Immature natural killer cell (primary cell): ENCODE results near the gene TBC1D5. TPM values are rescaled to one million over a fixed set of nuclear protein-coding genes. Genes with fewer than 3 reads are reported as not detected.

Experiments used
- DNase-seq, 3 donors: peaks; one replicate each; pipeline ENCODE4 v3.0.0; 2022; ENCODE audit warnings: mixed read lengths in 1 of 3
- H3K27ac Mint-ChIP-seq, 6 donors: one replicate each; pipeline ENCODE4 v1.8.0; 2020; ENCODE audit warnings: mixed read lengths in 6 of 6, mild to moderate bottlenecking in 5 of 6, inconsistent platforms in 4 of 6, moderate library complexity in 3 of 6
- H3K27me3 Mint-ChIP-seq, 3 donors: one replicate each; pipeline ENCODE4 v1.8.0; 2020 to 2021; ENCODE audit warnings: low read depth in 3 of 3, mild to moderate bottlenecking in 3 of 3, mixed read lengths in 3 of 3, moderate library complexity in 3 of 3, inconsistent platforms in 1 of 3
- H3K36me3 Mint-ChIP-seq, 3 donors: one replicate each; pipeline ENCODE4 v1.8.0; 2020; ENCODE audit warnings: mixed read lengths in 3 of 3, inconsistent platforms in 2 of 3, mild to moderate bottlenecking in 2 of 3
- H3K4me1 Mint-ChIP-seq, 2 donors: one replicate each; pipeline ENCODE4 v1.8.0; 2020; ENCODE audit warnings: inconsistent platforms in 2 of 2, mild to moderate bottlenecking in 2 of 2, mixed read lengths in 2 of 2, moderate library complexity in 1 of 2
- H3K4me3 Mint-ChIP-seq, 5 donors: one replicate each; pipeline ENCODE4 v1.8.0; 2020; ENCODE audit warnings: mild to moderate bottlenecking in 5 of 5, mixed read lengths in 5 of 5, inconsistent platforms in 3 of 5, moderate library complexity in 3 of 5
- H3K9me3 Mint-ChIP-seq, 6 donors: one replicate each; pipeline ENCODE4 v1.8.0; 2020; ENCODE audit warnings: mild to moderate bottlenecking in 6 of 6, mixed read lengths in 6 of 6, inconsistent platforms in 4 of 6, moderate library complexity in 3 of 6
- polyA plus RNA-seq, 3 donors: library from polyadenylated mRNA; unstranded; fragments of 300-500 nt; fragmentation: Illumina TruSeq; gene quantifications; one replicate each; pipeline ENCODE4 v1.2.3, GENCODE V29; 2021

TBC1D5 gene
- polyA plus RNA-seq, 3 donors from 2014 or later: 20.5 to 49.2 (median 25.8) TPM

DNA sequence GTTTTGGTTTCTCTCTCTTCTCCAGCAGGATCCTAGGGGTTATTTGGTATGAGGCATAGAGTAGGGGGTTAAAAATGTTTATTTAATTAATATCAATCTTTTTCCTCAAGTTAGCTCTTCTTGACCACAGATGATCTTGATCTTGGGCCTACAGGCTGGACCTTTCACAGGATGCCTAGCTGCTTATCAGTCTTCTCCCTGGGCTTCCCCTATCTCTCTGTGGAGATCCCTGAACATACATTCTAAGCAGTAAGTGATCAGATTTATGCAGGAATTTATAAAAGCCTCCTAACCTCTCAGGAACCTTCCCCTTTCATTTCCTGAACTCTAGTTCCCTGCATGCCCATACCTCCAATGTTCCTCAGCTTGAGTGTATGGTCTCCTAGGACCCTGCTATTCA, 428.3 kb downstream of the TBC1D5 start:
- Mint-ChIP-seq H3K36me3 (peaks cover 6 to 19% (median 6%) of the 10 kb centered on the region in 3 donors), H3K27ac (no peak overlapping the region), H3K9me3 (no peaks in the 10 kb centered on the region), H3K27me3 (no peaks in the 10 kb centered on the region), H3K4me3 (no peak overlapping the region), H3K4me1 (no peaks in the 10 kb centered on the region)
- DNase-seq: no peak

DNA sequence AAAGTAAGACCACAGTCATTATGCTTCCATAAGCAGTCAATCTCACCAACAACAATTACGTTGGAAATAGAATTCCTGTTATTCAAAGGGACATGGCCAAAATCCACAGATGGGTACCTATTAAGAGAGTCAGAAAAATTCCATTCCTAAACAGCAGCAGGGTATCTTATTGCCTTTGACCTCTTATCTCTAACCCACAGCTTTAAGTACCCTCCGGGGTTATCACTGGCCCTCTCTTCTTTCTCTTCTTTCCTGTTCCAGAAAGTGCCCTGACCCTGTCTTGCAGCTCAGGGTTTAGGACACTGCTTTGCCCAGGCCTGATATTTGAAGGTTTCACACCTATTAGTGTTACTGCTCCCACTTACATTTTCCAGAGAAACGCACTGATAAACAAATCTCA, 428.7 kb downstream of the TBC1D5 start:
- Mint-ChIP-seq H3K27me3 (no peaks in the 10 kb centered on the region), H3K9me3 (no peaks in the 10 kb centered on the region), H3K36me3 (peaks cover 2 to 15% (median 5%) of the 10 kb centered on the region in 3 donors), H3K27ac (no peak overlapping the region), H3K4me1 (no peaks in the 10 kb centered on the region), H3K4me3 (no peak overlapping the region)
- DNase-seq: no peak

DNA sequence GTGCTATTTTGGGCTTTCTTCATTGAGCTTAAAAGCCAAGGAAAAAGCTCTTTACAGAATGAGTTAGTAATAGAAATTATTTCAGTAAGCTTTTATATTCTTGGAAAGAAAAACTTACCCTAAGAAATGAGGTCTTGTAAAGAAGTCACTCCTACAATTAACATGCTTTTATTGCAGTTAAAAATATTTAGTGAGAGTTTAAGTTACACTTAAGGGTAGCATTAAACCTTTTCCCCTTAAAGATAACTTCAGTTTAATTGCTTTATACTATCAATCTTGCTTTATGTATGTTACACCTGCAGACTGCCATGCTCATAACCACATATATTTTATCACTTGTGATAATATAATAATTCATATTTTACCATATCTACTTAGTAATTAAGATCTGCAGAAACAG, 431.4 kb downstream of the TBC1D5 start:
- Mint-ChIP-seq H3K27ac (no peak overlapping the region), H3K4me1 (no peaks in the 10 kb centered on the region), H3K4me3 (no peak overlapping the region), H3K27me3 (no peaks in the 10 kb centered on the region), H3K9me3 (no peaks in the 10 kb centered on the region), H3K36me3 (peaks cover 0 to 6% (median 2%) of the 10 kb centered on the region in 3 donors)
- DNase-seq: no peak

DNA sequence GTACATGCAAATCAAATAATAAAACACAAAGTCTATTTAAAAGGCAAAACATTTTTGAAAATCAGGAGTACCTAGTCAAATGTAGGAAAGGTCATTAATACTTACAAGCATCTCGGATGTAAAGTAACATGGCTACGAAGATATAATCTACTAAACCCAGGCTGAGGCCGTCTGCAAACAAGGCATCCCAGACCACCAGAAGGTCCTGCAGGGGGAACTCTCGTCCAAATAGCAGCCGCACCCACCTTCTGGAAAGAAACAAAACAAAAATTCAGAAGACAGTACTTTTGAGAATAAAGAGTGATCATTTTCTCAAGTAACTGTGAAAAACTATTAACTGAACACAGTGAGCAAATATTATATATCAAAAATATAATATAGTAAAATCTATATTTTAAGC, 434.5 kb downstream of the TBC1D5 start:
- Mint-ChIP-seq H3K27me3 (no peaks in the 10 kb centered on the region), H3K36me3 (peaks cover 0 to 6% (median 2%) of the 10 kb centered on the region in 3 donors), H3K27ac (no peak overlapping the region), H3K4me1 (no peaks in the 10 kb centered on the region), H3K9me3 (no peaks in the 10 kb centered on the region), H3K4me3 (no peak overlapping the region)
- no peak for DNase-seq

DNA sequence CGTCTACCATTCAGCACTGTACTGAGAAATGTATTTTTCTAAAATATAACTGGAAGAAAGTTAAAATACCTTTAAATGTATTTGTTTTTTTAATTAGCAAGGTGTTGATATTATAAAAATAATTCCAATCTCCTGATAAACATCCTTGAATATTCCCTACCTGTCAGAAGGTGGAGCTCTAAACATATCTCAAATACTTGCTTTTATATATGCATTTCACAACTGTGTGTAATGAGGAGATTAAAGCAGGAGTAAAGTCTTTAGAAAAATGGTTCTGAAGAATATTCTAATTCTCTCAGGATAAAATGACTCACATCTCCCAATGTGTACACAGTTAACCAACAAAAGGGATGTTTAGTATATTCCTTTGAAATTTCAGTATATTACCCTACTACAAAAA, 434.9 kb downstream of the TBC1D5 start:
- DNase-seq: no peak
- no peaks in the 10 kb centered on the region for H3K27me3 Mint-ChIP-seq
- H3K4me3 Mint-ChIP-seq: no peak overlapping the region
- H3K9me3 Mint-ChIP-seq: no peaks in the 10 kb centered on the region
- H3K4me1 Mint-ChIP-seq: no peaks in the 10 kb centered on the region
- peaks cover 0 to 6% (median 2%) of the 10 kb centered on the region in 3 donors for H3K36me3 Mint-ChIP-seq
- no peak overlapping the region for H3K27ac Mint-ChIP-seq

DNA sequence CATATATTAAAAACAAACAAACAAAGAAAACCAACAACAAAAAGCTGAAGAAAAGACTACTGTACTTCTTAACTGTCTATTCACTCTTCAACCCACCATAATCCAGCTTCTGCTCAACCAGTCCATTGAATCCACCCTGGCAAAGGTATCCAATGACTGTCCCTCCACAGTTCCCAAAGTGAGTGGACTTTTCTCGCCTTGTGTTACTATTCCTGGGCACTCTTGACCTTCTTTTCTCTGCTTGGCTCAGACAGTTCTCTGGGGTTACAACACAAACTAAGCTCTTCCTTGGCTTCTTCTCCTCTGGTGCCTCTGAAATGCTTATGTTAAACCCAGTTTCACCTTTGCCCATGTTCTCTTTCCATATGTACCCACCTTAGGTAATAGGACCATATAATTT, 437.5 kb downstream of the TBC1D5 start:
- Mint-ChIP-seq H3K9me3 (no peaks in the 10 kb centered on the region), H3K36me3 (peaks cover 0 to 6% (median 2%) of the 10 kb centered on the region in 3 donors), H3K4me1 (peaks cover 8% of the 10 kb centered on the region in 2 donors), H3K4me3 (no peak overlapping the region), H3K27ac (peak overlapping the region in 1 of 6 donors; percentile 47), H3K27me3 (no peaks in the 10 kb centered on the region)
- DNase-seq: no peak

DNA sequence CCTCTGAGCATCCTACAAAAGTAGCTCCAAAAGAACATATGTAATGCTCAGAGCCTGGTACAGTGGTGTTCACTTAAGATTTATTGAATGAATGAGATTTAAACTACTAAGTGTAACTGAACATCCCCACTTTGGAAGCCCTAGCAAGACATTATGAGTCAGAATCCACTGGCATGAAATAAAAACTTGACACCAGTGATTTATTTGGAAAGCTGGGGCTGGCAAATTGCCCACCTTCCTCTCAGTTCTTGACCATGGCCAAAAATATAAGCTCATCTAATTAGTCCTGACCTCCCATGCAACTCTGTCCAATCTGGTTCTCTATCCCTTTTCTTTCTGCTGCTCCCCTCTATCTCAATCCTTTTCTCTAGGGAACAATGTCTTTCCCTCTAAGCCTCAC, 439.7 kb downstream of the TBC1D5 start:
- H3K4me1 Mint-ChIP-seq: peaks cover 9 to 18% of the 10 kb centered on the region in 2 donors
- H3K27me3 Mint-ChIP-seq: peaks cover 0 to 2% (median 0%) of the 10 kb centered on the region in 3 donors
- H3K27ac Mint-ChIP-seq: no peak overlapping the region
- DNase-seq: no peak
- H3K4me3 Mint-ChIP-seq: no peak overlapping the region
- peaks cover 2 to 10% (median 4%) of the 10 kb centered on the region in 3 donors for H3K36me3 Mint-ChIP-seq
- no peaks in the 10 kb centered on the region for H3K9me3 Mint-ChIP-seq

DNA sequence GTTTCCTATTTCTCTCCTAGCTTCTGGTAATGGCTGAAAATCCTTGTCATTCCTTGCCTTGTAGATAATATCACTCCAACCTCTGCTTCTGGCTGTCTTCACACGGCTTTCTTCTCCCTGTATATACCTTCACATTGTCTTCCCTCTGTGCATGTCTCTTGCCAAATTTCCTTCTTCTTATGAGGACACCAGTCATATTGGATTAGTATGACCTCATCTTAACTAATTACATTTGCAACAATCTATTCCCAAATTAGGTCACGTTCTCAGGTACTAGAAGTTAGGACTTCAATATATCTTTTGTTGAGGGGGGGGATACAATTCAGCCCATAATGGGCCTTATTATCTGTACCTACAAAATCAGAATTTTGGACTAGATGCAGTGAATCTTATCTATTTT, 440.3 kb downstream of the TBC1D5 start:
- Mint-ChIP-seq H3K4me1 (peaks cover 9 to 18% of the 10 kb centered on the region in 2 donors), H3K36me3 (peaks cover 0 to 10% (median 4%) of the 10 kb centered on the region in 3 donors)

DNA sequence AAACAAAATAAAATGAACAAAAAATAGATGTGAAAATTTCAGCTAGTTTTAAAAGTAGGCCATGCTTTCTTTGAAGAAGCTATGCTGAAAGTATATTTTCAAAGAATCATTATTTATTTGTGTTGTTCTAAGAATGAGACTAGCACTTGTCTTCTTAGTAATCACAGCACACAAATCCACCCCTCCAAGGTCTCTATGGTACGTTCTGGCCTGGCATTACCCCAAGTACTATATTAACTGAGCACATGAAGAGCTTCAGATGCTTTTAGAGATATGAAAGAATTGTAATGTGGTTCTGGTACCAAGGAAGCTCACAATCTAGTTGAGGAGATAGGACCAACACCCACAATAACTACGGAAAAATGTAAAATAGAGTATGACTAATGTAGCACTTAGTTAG, 441.2 kb downstream of the TBC1D5 start:
- no peak for DNase-seq
- no peak overlapping the region for H3K4me3 Mint-ChIP-seq
- H3K27ac Mint-ChIP-seq: no peak overlapping the region
- no peaks in the 10 kb centered on the region for H3K9me3 Mint-ChIP-seq
- H3K36me3 Mint-ChIP-seq: peaks cover 3 to 14% (median 4%) of the 10 kb centered on the region in 3 donors
- peaks cover 9 to 18% of the 10 kb centered on the region in 2 donors for H3K4me1 Mint-ChIP-seq
- peaks cover 0 to 2% (median 0%) of the 10 kb centered on the region in 3 donors for H3K27me3 Mint-ChIP-seq

More for the DNA sequence above, 440.3 kb downstream of the TBC1D5 start:
- Mint-ChIP-seq H3K27me3 (peaks cover 0 to 2% (median 0%) of the 10 kb centered on the region in 3 donors), H3K4me3 (no peak overlapping the region), H3K9me3 (no peaks in the 10 kb centered on the region), H3K27ac (no peak overlapping the region)
- DNase-seq: no peak

DNA sequence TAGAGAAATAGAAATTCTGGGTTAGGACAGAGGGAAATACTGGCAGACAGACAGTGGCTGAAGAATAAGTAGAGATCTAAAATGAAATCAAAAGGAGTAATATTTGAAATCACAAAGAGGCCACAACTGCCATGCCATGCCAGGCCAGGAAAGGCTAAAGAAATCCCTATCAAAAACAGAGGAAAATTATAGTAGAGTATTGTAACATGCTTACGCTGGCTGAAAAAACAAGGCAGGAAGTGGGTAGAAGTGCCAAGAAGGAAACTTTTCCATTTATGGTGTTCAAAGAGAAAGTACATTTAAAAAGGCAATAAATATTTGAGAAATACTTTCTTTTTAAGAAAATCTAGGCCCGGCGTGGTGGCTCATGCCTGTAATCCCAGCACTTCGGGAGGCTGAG, 442.0 kb downstream of the TBC1D5 start:
- peaks cover 3 to 9% (median 4%) of the 10 kb centered on the region in 3 donors for H3K36me3 Mint-ChIP-seq
- H3K4me3 Mint-ChIP-seq: peak overlapping the region; percentile 51 to 79 (median 68)
- no peaks in the 10 kb centered on the region for H3K9me3 Mint-ChIP-seq
- peaks cover 9 to 18% of the 10 kb centered on the region in 2 donors for H3K4me1 Mint-ChIP-seq
- DNase-seq: peak in 2 of 3 donors; percentile 2 to 12
- H3K27me3 Mint-ChIP-seq: peaks cover 0 to 2% (median 0%) of the 10 kb centered on the region in 3 donors
- H3K27ac Mint-ChIP-seq: peak overlapping the region in 4 of 6 donors; percentile 6 to 80 (median 54)

DNA sequence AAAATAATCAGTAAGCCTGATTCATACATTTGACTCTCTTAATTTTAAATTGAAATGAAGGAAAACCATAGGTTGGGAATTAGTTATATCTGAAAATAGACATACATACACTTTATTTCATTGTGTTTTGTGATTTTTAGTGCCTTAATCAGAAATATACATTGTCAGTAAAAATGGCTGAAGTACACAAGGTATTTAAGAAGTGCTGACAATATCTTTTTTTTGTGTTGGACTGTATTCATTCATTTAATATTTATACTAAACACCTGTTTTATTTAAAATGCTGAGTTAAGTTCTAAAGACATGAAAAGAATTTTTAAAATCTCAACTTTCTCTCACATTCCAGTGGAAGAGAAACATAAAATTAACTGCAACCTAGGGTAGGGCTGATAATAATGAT, 444.4 kb downstream of the TBC1D5 start:
- no peak overlapping the region for H3K27ac Mint-ChIP-seq
- H3K4me1 Mint-ChIP-seq: peaks cover 9 to 18% of the 10 kb centered on the region in 2 donors
- peaks cover 3 to 9% (median 4%) of the 10 kb centered on the region in 3 donors for H3K36me3 Mint-ChIP-seq
- no peak overlapping the region for H3K4me3 Mint-ChIP-seq
- H3K27me3 Mint-ChIP-seq: peaks cover 0 to 2% (median 2%) of the 10 kb centered on the region in 3 donors
- DNase-seq: no peak
- no peaks in the 10 kb centered on the region for H3K9me3 Mint-ChIP-seq

DNA sequence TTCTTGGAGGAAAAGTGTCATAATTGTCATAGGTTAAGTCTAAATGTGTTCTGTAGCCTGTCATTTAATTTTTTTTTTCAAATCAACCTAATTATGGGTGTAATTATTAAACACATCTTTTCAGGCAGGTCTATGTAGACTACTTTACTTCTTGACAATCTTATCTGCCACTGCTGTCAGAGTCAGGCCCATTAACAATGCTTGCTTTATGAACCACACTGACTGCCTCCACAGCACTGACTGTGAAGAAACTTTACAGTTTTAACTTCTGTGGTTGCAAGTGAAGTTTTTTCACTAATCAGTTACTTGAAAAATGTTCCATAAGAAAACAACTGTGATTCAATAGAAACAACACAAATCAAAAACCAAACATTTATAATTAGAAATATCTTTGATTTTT, 449.9 kb downstream of the TBC1D5 start:
- DNase-seq: no peak
- H3K9me3 Mint-ChIP-seq: no peaks in the 10 kb centered on the region
- H3K27me3 Mint-ChIP-seq: peaks cover 0 to 3% (median 0%) of the 10 kb centered on the region in 3 donors
- H3K27ac Mint-ChIP-seq: no peak overlapping the region
- no peak overlapping the region for H3K4me3 Mint-ChIP-seq
- peaks cover 0 to 18% (median 16%) of the 10 kb centered on the region in 3 donors for H3K36me3 Mint-ChIP-seq
- no peaks in the 10 kb centered on the region for H3K4me1 Mint-ChIP-seq

DNA sequence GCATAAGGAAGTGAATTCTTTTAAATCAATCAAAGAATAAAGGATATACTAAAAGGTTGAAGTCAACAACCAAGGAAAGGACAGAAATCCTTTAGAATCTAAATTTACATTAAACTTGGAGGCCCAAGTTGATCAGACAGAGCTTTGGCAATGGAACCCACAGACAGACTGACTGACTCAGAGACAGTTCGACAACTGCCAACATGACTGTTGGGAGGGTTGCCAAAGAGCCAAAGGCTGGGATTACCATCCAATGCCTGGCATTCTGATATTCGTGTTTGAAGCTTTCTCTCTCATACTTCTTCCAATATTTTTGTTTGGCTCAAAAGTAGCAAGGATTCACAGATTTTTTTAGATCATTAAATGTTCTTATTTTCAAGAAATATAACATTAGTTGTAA, 451.5 kb downstream of the TBC1D5 start:
- H3K4me1 Mint-ChIP-seq: no peaks in the 10 kb centered on the region
- H3K27ac Mint-ChIP-seq: no peak overlapping the region
- H3K9me3 Mint-ChIP-seq: no peaks in the 10 kb centered on the region
- no peak for DNase-seq
- H3K27me3 Mint-ChIP-seq: peaks cover 0 to 3% (median 0%) of the 10 kb centered on the region in 3 donors
- peaks cover 0 to 15% (median 12%) of the 10 kb centered on the region in 3 donors for H3K36me3 Mint-ChIP-seq
- H3K4me3 Mint-ChIP-seq: no peak overlapping the region

DNA sequence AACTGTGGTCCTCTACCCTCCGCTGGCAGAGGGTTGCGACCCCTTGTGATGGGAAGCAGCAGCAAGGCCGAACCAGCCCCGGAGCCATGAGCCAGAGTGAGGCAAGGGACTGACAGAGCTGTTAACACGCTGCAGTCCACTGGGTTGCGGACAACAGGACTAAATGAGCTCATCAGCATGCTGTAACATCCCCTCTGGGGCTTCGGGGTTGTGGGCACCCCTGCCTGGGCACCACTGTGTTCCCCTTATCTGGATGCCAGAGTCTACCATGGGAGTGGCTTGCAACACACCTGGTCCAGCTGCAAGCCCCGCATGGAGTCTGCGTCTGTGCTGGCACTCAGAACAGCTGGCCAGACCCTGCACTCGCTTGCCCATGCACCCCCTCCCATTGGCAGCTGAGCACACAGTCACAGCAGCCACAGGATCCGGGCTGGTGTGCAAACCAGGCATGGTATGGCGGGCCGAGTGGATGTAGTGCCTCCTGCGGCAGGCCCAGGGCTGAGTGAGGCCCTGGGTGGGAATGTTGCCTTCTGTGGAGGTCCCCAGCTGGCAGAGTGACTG, 453.5 kb downstream of the TBC1D5 start:
- Mint-ChIP-seq H3K36me3 (peaks cover 0 to 15% (median 12%) of the 10 kb centered on the region in 3 donors), H3K27me3 (peaks cover 0 to 1% (median 0%) of the 10 kb centered on the region in 3 donors), H3K9me3 (no peaks in the 10 kb centered on the region), H3K4me3 (no peak overlapping the region), H3K27ac (no peak overlapping the region), H3K4me1 (no peaks in the 10 kb centered on the region)
- DNase-seq: no peak
